PFSK-1 (cell line): ENCODE measurements around the gene CAMSAP1.

Experiments
- POLR2AphosphoS5 ChIP-seq: IDR thresholded peaks from 2 replicates; pipeline ENCODE4 v1.6.1; 2012; ENCODE audit warnings: low read depth, mild to moderate bottlenecking, control low read depth, low read length, moderate library complexity
- REST ChIP-seq, 2 experiments: IDR thresholded peaks; 2 replicates each; pipeline versions ENCODE4 v1.6.1 to v1.8.0; 2011 to 2012; ENCODE audit warnings: low read depth in 2 of 2, low read length in 2 of 2, control low read depth in 1 of 2, inconsistent platforms in 1 of 2, mild to moderate bottlenecking in 1 of 2, moderate library complexity in 1 of 2; ENCODE audit not compliant: insufficient read depth in 1 of 2
- TAF1 ChIP-seq: IDR thresholded peaks from 2 replicates; pipeline ENCODE4 v1.6.1; 2012; ENCODE audit warnings: low read length, control low read depth, borderline replicate concordance; ENCODE audit not compliant: insufficient read depth

GRCh38 chr9:135882011-135882410 is 25.3 kb downstream of the CAMSAP1 start:
- no peak for TF ChIP-seq REST (IDR thresholded peaks at IDR 0.05; ENCODE audit: insufficient read depth in 1 of 2, low read depth in 2 of 2, low read length in 2 of 2)
- no peak for TF ChIP-seq POLR2AphosphoS5
- no peak for TF ChIP-seq TAF1
